Raji (cell line): Measurements from ENCODE around the gene COL2A1.

ENCODE experiments used
- POLR2A ChIP-seq: IDR thresholded peaks from 2 replicates; pipeline ENCODE4 v1.6.1; 2011; ENCODE audit warnings: low read depth, low read length, control low read depth; ENCODE audit not compliant: insufficient read depth

The COL2A1 gene

DNA sequence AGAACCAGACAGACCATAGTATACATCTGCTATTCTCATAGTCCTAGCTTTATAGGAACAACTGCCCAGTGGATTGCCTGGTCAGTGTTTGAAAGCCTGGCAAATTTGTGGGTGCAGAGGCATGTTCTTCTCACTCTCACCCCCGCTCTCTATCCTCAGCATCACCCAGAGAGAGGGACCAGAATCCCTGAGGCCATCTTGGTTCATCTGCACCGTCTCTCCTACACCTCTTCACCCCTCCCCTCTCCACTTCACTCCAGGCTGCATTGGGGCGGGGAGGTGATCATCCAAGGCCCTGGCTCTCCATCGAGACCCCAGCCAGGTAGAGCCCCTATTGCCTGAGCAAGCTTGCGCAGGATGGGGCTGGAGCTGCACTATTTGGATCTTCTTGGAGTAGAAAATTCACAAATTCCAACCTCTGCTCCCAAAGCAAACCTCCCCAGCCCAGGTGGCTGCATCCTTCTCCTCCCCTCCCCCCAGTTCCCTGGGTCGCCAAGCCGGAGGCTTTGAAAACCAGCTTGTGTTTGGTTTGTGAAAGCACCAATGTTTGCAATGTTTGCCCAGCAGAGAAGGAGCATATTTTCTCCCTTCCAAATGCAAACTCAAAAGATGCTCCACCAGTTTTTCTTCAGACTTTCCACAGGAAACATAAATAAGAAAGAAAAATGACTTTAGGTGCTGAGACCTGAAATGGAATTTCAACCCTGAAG lies 18.6 kb upstream of the COL2A1 start:
- no peak for TF ChIP-seq POLR2A

DNA sequence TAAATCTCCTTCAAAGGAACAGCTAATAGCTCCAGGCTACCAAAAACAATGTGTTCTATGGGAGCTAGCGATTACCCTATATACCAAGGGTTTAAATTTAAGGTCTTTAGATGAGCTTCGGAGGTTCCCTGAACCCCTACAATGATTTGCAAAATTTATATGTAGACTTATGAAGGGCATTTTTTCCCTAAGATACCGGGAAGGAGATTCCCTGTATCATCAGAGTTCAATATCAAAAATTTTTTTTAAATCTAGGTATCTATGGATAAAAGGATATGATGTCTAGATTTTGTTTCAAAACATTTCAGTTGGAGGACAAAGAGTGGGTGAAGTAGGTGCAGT lies 17.9 kb upstream of the COL2A1 start:
- no peak for TF ChIP-seq POLR2A

DNA sequence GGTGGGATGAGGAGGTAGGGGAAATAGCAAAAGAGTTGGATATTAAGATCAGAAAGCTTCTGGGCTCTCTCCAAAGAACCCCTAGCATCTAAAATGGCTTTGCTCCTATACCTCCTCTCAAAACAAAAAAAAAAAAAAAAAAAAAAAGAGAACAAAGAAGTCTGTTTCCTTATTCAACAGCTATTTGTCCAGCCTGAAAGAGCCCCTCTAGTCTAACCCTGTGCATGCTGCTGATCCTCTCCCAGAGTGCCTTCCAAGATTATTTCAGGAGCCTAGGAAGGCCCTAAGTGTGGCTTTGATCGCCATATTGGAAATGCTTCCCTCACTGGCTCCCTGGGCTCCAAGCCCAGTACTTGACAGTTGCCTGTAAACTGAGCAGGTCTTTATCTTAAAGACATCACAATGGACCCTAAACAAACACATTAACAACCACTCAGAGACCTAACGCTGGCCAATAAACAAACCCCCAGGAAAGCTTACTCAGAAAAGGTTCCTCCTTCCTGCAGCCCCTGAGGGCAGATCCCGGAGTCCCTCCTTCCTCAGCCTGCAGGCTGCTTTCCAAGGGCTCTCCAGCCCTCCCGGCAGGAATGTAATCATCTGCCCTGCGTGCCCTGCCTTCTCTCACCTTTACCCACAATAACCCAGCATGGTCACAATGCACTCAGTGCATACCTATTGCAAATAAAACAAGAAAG lies 17.4 kb upstream of the COL2A1 start:
- no peak for TF ChIP-seq POLR2A

GRCh38 chr12:48019639-48020265 lies 15.5 kb upstream of the COL2A1 start:
- TF ChIP-seq POLR2A, result no peak

- no peak for TF ChIP-seq POLR2A
Measured at GRCh38 chr12:48018618-48018995, 14.3 kb upstream of the COL2A1 start.

- TF ChIP-seq POLR2A, result no peak
Measured at GRCh38 chr12:48017921-48018617, 13.8 kb upstream of the COL2A1 start.

- TF ChIP-seq POLR2A, result no peak
Measured at GRCh38 chr12:48017496-48017895, 13.2 kb upstream of the COL2A1 start.

DNA sequence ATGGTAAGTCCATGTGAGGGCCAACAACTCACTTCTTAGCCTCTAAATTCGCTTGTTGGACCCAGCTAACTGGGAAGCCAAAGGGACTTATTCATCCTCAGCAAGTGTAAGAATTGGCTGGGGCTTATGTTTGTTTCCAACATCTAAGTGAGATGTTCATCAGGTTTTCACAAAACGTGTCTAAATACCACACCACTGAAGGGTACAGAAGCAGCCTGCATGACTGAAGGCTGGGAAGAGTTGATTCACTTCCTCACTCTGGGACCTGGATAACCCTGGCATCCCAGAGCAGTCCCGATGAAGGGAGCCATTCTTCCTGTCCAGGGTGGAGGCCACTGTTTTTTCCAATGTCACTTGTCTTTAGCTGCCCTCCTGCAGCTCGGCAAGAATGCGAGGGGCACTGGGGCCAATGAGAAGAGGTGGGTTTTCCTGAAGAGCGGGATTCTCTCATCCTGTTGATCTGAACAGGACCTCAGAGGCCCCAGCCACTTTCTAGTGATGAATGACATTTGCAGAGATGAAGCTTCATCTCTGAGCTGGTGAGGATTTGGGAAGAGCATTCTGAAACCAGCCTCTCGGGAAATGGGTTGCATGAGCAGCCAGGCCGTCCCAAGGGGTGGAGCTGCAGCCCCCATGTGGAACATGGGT lies 12.2 kb upstream of the COL2A1 start:
- no peak for TF ChIP-seq POLR2A

DNA sequence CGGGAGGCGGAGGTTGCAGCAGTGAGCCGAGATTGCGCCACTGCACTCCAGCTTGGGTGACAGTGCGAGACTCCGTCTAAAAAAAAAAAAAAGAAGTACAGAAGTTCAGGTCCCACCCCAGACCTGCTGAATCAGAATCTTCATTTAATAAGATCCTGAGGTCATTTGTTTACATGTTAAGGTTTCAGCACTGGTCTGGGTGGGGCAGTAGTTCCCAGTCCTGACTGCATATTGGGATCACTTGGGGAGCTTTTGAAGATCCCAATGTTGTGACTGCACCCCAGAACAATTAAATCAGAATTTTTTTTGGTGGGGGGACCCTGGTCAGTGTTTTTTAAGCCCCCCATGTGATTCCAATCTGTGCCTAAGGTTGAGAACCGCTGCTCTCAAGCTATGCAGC lies 11.7 kb upstream of the COL2A1 start:
- TF ChIP-seq POLR2A, result no peak

- no peak for TF ChIP-seq POLR2A
Measured at GRCh38 chr12:48015129-48015528, 10.9 kb upstream of the COL2A1 start.

DNA sequence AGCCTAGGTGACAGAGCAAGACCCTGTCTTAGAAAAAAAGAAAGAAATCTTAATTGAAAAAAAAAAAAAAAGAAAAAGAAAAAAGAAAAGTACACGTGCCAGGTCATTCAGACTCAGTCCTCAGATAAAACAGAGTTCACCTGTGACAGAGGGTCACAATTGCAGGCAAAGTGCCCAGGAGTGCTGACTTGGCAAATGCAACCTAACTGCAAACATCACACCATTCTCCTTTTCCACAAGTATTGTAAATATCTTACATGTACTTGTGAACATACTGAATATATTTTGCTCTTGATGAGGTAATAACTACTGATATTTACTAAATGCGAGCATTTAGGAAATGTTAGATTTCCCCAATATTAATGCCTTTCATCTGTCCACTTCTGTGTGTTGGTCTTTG lies 9.0 kb upstream of the COL2A1 start:
- TF ChIP-seq POLR2A, result no peak

DNA sequence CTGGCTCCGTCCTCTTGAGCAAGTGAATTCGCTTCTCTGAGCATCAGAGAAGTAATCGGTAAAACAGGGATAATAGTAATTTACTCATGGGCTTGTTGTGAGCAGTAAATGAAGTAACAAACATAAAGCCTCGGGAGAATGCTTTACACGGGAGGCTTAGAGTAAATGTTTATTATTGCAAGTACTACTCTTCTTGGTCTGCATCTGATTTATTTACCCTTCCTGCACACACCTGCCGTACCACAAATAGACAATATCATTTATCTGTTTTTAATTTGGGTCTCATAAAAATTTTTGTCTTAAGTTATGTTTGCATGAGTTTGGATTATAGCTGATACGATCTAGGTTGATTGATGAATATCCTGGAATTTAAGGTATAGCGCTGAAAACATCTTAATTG lies 7.8 kb upstream of the COL2A1 start:
- no peak for TF ChIP-seq POLR2A

DNA sequence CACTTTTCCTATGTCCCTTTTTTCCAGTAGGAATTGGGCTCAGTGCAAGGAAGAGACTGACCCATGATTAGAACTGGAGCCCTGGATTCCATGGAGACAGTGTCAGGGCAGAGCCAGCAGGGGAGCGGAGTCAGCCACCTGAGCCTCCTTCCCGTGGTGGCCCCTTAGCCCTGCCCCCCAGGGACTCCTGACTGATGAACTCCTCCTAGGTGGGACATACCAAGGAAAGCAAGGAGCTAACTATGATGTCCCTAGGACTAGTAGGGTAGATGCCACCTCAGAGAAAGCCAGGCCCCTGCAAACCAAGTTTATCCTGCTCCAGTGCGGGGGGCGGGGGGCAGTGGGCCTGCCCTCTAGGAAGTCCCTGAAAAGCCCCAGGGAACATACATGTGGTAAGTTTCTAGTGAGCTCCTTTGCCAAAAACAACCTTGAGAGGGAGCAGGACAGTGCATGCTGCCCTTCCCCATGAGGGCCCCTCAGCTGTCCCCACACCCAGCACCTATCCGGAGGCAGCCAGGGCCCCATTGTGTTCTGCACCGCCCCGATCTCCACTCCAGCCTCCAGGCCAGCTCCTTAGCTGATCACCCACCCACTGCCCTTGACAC lies 6.2 kb upstream of the COL2A1 start:
- TF ChIP-seq POLR2A, result no peak

GRCh38 chr12:48009471-48009870 lies 5.2 kb upstream of the COL2A1 start:
- TF ChIP-seq POLR2A, result no peak

GRCh38 chr12:48008950-48009349 lies 4.7 kb upstream of the COL2A1 start:
- no peak for TF ChIP-seq POLR2A
